ENCODE results near the gene CSNK2B. TPM values are rescaled to one million over a fixed set of nuclear protein-coding genes. Genes with fewer than 3 reads are reported as not detected.

Gene CSNK2B
- total and polyA plus RNA-seq, 9 of the 15 experiments (the other 6 are each of a cell fraction or from before 2014, with no cell fraction given) = 120 to 1,126 (median 529) TPM

GRCh38 chr6:31666337-31666965 lies 571 bp downstream of the CSNK2B start (continued):
- TF ChIP-seq PRDM10 (IDR thresholded peaks at IDR 0.05; ENCODE audit: partially characterized antibody) (no peak), ZNF444 (CRISPR knock-in tag; IDR thresholded peaks at IDR 0.05) (0 out of 2 replicates have a peak, but pooled peaks have one; percentile 47), MECOM (CRISPR knock-in tag; IDR thresholded peaks at IDR 0.05) (no peak), DNMT1 (IDR thresholded peaks at IDR 0.05) (0 out of 2 replicates have a peak, but pooled peaks have one; percentile 43), ZNF12 (CRISPR knock-in tag; IDR thresholded peaks at IDR 0.05) (peak; percentile 36; the same call in 1 of the 2 replicates), GTF3C2 (IDR thresholded peaks at IDR 0.05; ENCODE audit: borderline replicate concordance, extremely low read depth, insufficient read length) (no peak), STAT6 (CRISPR knock-in tag; IDR thresholded peaks at IDR 0.05) (0 out of 2 replicates have a peak, but pooled peaks have one; percentile 30), HNRNPUL1 (IDR thresholded peaks at IDR 0.05; ENCODE audit: low read length) (no peak), ZEB2 (IDR thresholded peaks at IDR 0.05) (peak; percentile 26; the same call in 1 of the 2 replicates), NCOA1 (IDR thresholded peaks at IDR 0.05; ENCODE audit: low read depth) (peak; percentile 55; the same call in 1 of the 2 replicates), ZNF830 (CRISPR knock-in tag; IDR thresholded peaks at IDR 0.05) (0 out of 2 replicates have a peak, but pooled peaks have one; percentile 58), HDAC2 (IDR thresholded peaks at IDR 0.05) (0 out of 2 replicates have a peak, but pooled peaks have one; percentile 32), UBTF (IDR thresholded peaks at IDR 0.05; ENCODE audit: borderline replicate concordance in 1 of 2, low read depth in 2 of 2, low read length in 2 of 2) (peak in 1 of 2 experiments; percentile 27; a peak in 2 of 4 replicates), BRD9 (IDR thresholded peaks at IDR 0.05; ENCODE audit: low read depth, partially characterized antibody) (peak; percentile 19), DPF2 (IDR thresholded peaks at IDR 0.05) (peak; percentile 38; the same call in 1 of the 2 replicates), HMG20B (CRISPR knock-in tag; IDR thresholded peaks at IDR 0.05) (peak; percentile 51; the same call in 1 of the 2 replicates), NBN (IDR thresholded peaks at IDR 0.05; ENCODE audit: low read depth) (no peak)
